Colonic mucosa (tissue), 4 donors: ENCODE measurements around the gene MYL3. TPM values are rescaled to one million over a fixed set of nuclear protein-coding genes. Genes with fewer than 3 reads are reported as not detected.
A peak's percentile ranks its signal among the peaks of the same experiment; 100 is the strongest.

Experiments
- DNase-seq: peaks from one replicate; pipeline ENCODE4 v3.0.0-alpha.2; 2020
- H3K27ac ChIP-seq: fragments of 200-600 bp; one replicate; pipeline ENCODE4 v1.8.0; 2021
- H3K27me3 ChIP-seq: fragments of 200-600 bp; one replicate; pipeline ENCODE4 v1.8.0; 2021
- H3K36me3 ChIP-seq: fragments of 200-600 bp; one replicate; pipeline ENCODE4 v1.8.0; 2021
- H3K4me1 ChIP-seq: fragments of 200-600 bp; one replicate; pipeline ENCODE4 v1.8.0; 2021; ENCODE audit warnings: mild to moderate bottlenecking
- H3K4me3 ChIP-seq: fragments of 200-600 bp; one replicate; pipeline ENCODE4 v1.8.0; 2021
- H3K9ac ChIP-seq, 2 donors: one replicate each; pipeline ENCODE4 v1.7.0; 2013; ENCODE audit warnings: control low read depth in 2 of 2, low read depth in 2 of 2, low read length in 2 of 2
- H3K9me3 ChIP-seq: fragments of 200-600 bp; one replicate; pipeline ENCODE4 v1.8.0; 2021
- CTCF ChIP-seq: fragments of 200-600 bp; IDR thresholded peaks from one replicate; pipeline ENCODE4 v1.8.0; 2022; ENCODE audit warnings: antibody characterized with exemption, mild to moderate bottlenecking
- intact Hi-C: fragments of 100-400 bp; cut with DNase I; formaldehyde crosslinking; loops from one replicate; pipeline ENCODE4 v1.14.1; 2022
- total RNA-seq, 2 donors: library from RNA; stranded (reverse); fragmentation: NEBNext Ultra II Directional in 1 of 2; extraction: Animal tissue kit (Norgen Biotek cat#: 25700) in 1 of 2; gene quantifications; one replicate each; pipeline ENCODE4 v1.2.1, GENCODE V29; 2021
- donor health status: healthy.
- donor health status: DM: no; HTN: no; CAD: no.
- donor health status: DM: no; HTN: no; CAD: no.

The MYL3 gene
- total RNA-seq, 2 donors from 2014 or later, result 1.7 TPM; not detected in 1

GRCh38 chr3:46908986-46909534 lies 45.8 kb upstream of the MYL3 start:
- H3K4me1 ChIP-seq, result peaks cover 8% of the 10 kb centered on the region
- H3K27ac ChIP-seq, result no peak overlapping the region
- no peak for TF ChIP-seq CTCF
- intact Hi-C loops, result loop anchor here (5.0 kb wide), 1 partner anchor 42 kb away; no protein-coding TSS in a partner anchor
- H3K9me3 ChIP-seq, result no peaks in the 10 kb centered on the region
- no peaks in the 10 kb centered on the region for H3K27me3 ChIP-seq
- no peaks in the 10 kb centered on the region for H3K36me3 ChIP-seq
- no peak for DNase-seq
- H3K4me3 ChIP-seq, result no peak overlapping the region
- H3K9ac ChIP-seq, result peak overlapping the region in 1 of 2 donors; percentile 29

- Histone ChIP-seq H3K4me3 (no peak overlapping the region), H3K27ac (no peak overlapping the region), H3K36me3 (no peaks in the 10 kb centered on the region), H3K4me1 (peaks cover 8% of the 10 kb centered on the region), H3K9ac (no peak overlapping the region), H3K9me3 (no peaks in the 10 kb centered on the region), H3K27me3 (no peaks in the 10 kb centered on the region)
- TF ChIP-seq CTCF, result no peak
- intact Hi-C loops, result loop anchor here (5.0 kb wide), 1 partner anchor 41 kb away; no protein-coding TSS in a partner anchor
- no peak for DNase-seq
Measured at GRCh38 chr3:46908294-46908985, 45.2 kb upstream of the MYL3 start.

GRCh38 chr3:46907960-46908293 lies 44.7 kb upstream of the MYL3 start:
- Histone ChIP-seq H3K4me3 (no peak overlapping the region), H3K9me3 (no peaks in the 10 kb centered on the region), H3K27ac (no peak overlapping the region), H3K36me3 (no peaks in the 10 kb centered on the region), H3K9ac (no peak overlapping the region), H3K27me3 (no peaks in the 10 kb centered on the region), H3K4me1 (peaks cover 8% of the 10 kb centered on the region)
- intact Hi-C loops, result loop anchor here (5.0 kb wide), 1 partner anchor 41 kb away; no protein-coding TSS in a partner anchor
- no peak for TF ChIP-seq CTCF
- DNase-seq, result no peak

- Histone ChIP-seq H3K4me1 (peaks cover 8% of the 10 kb centered on the region), H3K27ac (no peak overlapping the region), H3K9ac (no peak overlapping the region), H3K27me3 (no peaks in the 10 kb centered on the region), H3K36me3 (no peaks in the 10 kb centered on the region), H3K4me3 (no peak overlapping the region), H3K9me3 (no peaks in the 10 kb centered on the region)
- intact Hi-C loops, result loop anchor here (5.0 kb wide), 1 partner anchor 40 kb away; no protein-coding TSS in a partner anchor
- TF ChIP-seq CTCF, result no peak
- no peak for DNase-seq
Measured at GRCh38 chr3:46907271-46907670, 44.0 kb upstream of the MYL3 start.

- no peaks in the 10 kb centered on the region for H3K9me3 ChIP-seq
- no peak for DNase-seq
- intact Hi-C loops, result loop anchor here (5.0 kb wide), 1 partner anchor 39 kb away; no protein-coding TSS in a partner anchor
- H3K4me3 ChIP-seq, result no peak overlapping the region
- no peak for TF ChIP-seq CTCF
- H3K4me1 ChIP-seq, result peaks cover 8% of the 10 kb centered on the region
- H3K27ac ChIP-seq, result no peak overlapping the region
- H3K36me3 ChIP-seq, result no peaks in the 10 kb centered on the region
- H3K27me3 ChIP-seq, result no peaks in the 10 kb centered on the region
- H3K9ac ChIP-seq, result no peak overlapping the region
Measured at GRCh38 chr3:46906471-46907058, 43.3 kb upstream of the MYL3 start.
